Psoas muscle (tissue), 8 donors: ENCODE data around the gene SLC25A25. TPM values are rescaled to one million over a fixed set of nuclear protein-coding genes. Genes with fewer than 3 reads are reported as not detected.

Experiments used
- ATAC-seq, 4 donors: fragments of 200-7000 bp; cut with Tn5 transposase; one replicate each; pipeline ENCODE4 v1.9.1; 2020; ENCODE audit warnings: moderate library complexity in 3 of 4, mild to moderate bottlenecking in 2 of 4
- DNase-seq, 2 donors: peaks; one replicate each; pipeline ENCODE4 v3.0.0-alpha.2; 2020
- H3K27ac ChIP-seq: fragments of 200-600 bp; one replicate; pipeline ENCODE4 v1.8.0; 2022
- H3K27me3 ChIP-seq, 3 donors: fragments of 200-600 bp in 1 of 3; one replicate each; pipeline versions ENCODE4 v1.6.1 to v1.8.0; 2013 to 2022; ENCODE audit warnings: low read length in 2 of 3, mild to moderate bottlenecking in 2 of 3, moderate library complexity in 1 of 3; ENCODE audit not compliant: insufficient read depth in 3 of 3
- H3K36me3 ChIP-seq, 2 donors: fragments of 200-600 bp in 1 of 2; one replicate each; pipeline versions ENCODE4 v1.6.1 to v1.8.0; 2013 to 2022; ENCODE audit warnings: low read depth in 1 of 2, mild to moderate bottlenecking in 1 of 2, moderate library complexity in 1 of 2; ENCODE audit not compliant: insufficient read depth in 1 of 2
- H3K4me1 ChIP-seq: fragments of 200-600 bp; one replicate; pipeline ENCODE4 v1.8.0; 2022
- H3K4me3 ChIP-seq: fragments of 200-600 bp; one replicate; pipeline ENCODE4 v1.8.0; 2022; ENCODE audit warnings: mild to moderate bottlenecking
- H3K9me3 ChIP-seq: fragments of 200-600 bp; one replicate; pipeline ENCODE4 v1.8.0; 2022
- WGBS, 3 donors: extraction: QIAGEN DNeasy Blood & Tissue Kit; methylation state at CpG; one replicate each; pipeline versions ENCODE4 v1.1.6 to v1.1.7; 2013; 5-methylcytosine and 5-hydroxymethylcytosine counted together
- intact Hi-C, 2 donors: fragments of 100-400 bp; cut with DNase I; formaldehyde crosslinking; loops; one replicate each; pipeline versions ENCODE4 v1.11.0 to v1.14.2; 2022
- polyA plus RNA-seq, 3 donors: library from polyadenylated mRNA; stranded (reverse); fragments of 200-250 nt; gene quantifications; one replicate each; pipeline ENCODE4 v1.2.3, GENCODE V29; 2013
- total RNA-seq, 4 donors: library from RNA; stranded (reverse); fragmentation: NEBNext Ultra II Directional in 2 of 4; extraction: Animal tissue kit (Norgen Biotek cat#: 25700) in 2 of 4; gene quantifications; one replicate each; pipeline versions ENCODE4 v1.2.1 to v1.2.4, GENCODE V29; 2021 to 2023
- TF ChIP-seq, protein P1 (sequence below): fragments of 200-600 bp; IDR thresholded peaks from one replicate; pipeline ENCODE4 v1.8.0; 2022; ENCODE audit warnings: antibody characterized with exemption
- donor health status: healthy with polysubstance abuse.
- donor health status: DM: no; HTN: no; CAD: no; lungs with moderate emphysema.
- donor health status: Bipolar disorder and iron deficiency.
- donor health status: healthy.
- donor health status: DM: yes; HTN: yes; CAD: no.
- donor health status: DM: no; HTN: no; CAD: no.
- donor health status: DM: no; HTN: no; CAD: no.
- donor health status: DM: yes; HTN: yes; CAD: no.

SLC25A25 gene
- total and polyA plus RNA-seq, 7 donors: 3.6 to 50.3 (median 10.6) TPM

GRCh38 chr9:128141604-128142003, 73.6 kb downstream of the SLC25A25 start:
- no peaks in the 10 kb centered on the region for H3K36me3 ChIP-seq
- no peak overlapping the region for H3K27ac ChIP-seq
- H3K4me1 ChIP-seq: no peaks in the 10 kb centered on the region
- TF ChIP-seq, protein P1, sequence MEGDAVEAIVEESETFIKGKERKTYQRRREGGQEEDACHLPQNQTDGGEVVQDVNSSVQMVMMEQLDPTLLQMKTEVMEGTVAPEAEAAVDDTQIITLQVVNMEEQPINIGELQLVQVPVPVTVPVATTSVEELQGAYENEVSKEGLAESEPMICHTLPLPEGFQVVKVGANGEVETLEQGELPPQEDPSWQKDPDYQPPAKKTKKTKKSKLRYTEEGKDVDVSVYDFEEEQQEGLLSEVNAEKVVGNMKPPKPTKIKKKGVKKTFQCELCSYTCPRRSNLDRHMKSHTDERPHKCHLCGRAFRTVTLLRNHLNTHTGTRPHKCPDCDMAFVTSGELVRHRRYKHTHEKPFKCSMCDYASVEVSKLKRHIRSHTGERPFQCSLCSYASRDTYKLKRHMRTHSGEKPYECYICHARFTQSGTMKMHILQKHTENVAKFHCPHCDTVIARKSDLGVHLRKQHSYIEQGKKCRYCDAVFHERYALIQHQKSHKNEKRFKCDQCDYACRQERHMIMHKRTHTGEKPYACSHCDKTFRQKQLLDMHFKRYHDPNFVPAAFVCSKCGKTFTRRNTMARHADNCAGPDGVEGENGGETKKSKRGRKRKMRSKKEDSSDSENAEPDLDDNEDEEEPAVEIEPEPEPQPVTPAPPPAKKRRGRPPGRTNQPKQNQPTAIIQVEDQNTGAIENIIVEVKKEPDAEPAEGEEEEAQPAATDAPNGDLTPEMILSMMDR: no peak
- intact Hi-C loops: no loop called here
- DNase-seq (peak in 1 of 2 donors; percentile 8), ATAC-seq (peak in 1 of 4 donors; percentile 8)
- 94 to 95% (median 95%) methylated on average over 3 of the region's 3 CpGs for WGBS, 3 donors
- no peak overlapping the region for H3K4me3 ChIP-seq
- no peaks in the 10 kb centered on the region for H3K27me3 ChIP-seq
- H3K9me3 ChIP-seq: no peaks in the 10 kb centered on the region

DNA sequence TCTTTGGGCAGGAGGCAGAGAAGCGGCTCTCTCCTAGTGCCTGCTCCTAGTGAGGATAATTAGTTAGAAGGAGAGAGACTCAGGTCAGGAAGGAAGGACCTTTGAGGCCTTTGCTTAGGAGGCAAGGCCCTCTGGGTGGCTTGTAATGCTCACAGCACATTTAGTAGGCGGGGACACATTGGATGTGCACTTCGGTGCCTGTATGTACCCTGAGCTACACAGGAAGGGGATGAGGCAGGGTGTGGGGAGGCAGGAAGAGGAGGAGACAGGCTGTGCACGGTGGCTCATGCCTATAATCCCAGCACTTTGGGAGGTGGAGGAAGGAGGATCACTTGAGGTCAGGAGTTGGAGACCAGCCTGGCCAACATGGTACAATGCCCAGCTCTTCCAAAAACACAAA, 74.0 kb downstream of the SLC25A25 start:
- TF ChIP-seq, protein P1: no peak
- H3K27ac ChIP-seq: no peak overlapping the region
- H3K4me3 ChIP-seq: no peak overlapping the region
- 55 to 63% (median 60%) methylated on average over 4 of the region's 4 CpGs for WGBS, 3 donors
- H3K4me1 ChIP-seq: no peaks in the 10 kb centered on the region
- no peaks in the 10 kb centered on the region for H3K9me3 ChIP-seq
- H3K27me3 ChIP-seq: no peaks in the 10 kb centered on the region
- peak in 1 of 4 donors; percentile 36 for ATAC-seq
- intact Hi-C loops: no loop called here
- H3K36me3 ChIP-seq: no peaks in the 10 kb centered on the region
- DNase-seq: peak; percentile 7 to 26

- intact Hi-C loops: no loop called here
- H3K4me1 ChIP-seq: no peaks in the 10 kb centered on the region
- 56 to 65% (median 60%) methylated on average over 2 of the region's 2 CpGs for WGBS, 3 donors
- ATAC-seq: no peak
- peak in 1 of 2 donors; percentile 29 for DNase-seq
- TF ChIP-seq, protein P1: no peak
- no peaks in the 10 kb centered on the region for H3K36me3 ChIP-seq
- H3K4me3 ChIP-seq: no peak overlapping the region
- no peaks in the 10 kb centered on the region for H3K9me3 ChIP-seq
- H3K27ac ChIP-seq: no peak overlapping the region
- no peaks in the 10 kb centered on the region for H3K27me3 ChIP-seq
Observed at GRCh38 chr9:128142596-128142995, 74.6 kb downstream of the SLC25A25 start.

DNA sequence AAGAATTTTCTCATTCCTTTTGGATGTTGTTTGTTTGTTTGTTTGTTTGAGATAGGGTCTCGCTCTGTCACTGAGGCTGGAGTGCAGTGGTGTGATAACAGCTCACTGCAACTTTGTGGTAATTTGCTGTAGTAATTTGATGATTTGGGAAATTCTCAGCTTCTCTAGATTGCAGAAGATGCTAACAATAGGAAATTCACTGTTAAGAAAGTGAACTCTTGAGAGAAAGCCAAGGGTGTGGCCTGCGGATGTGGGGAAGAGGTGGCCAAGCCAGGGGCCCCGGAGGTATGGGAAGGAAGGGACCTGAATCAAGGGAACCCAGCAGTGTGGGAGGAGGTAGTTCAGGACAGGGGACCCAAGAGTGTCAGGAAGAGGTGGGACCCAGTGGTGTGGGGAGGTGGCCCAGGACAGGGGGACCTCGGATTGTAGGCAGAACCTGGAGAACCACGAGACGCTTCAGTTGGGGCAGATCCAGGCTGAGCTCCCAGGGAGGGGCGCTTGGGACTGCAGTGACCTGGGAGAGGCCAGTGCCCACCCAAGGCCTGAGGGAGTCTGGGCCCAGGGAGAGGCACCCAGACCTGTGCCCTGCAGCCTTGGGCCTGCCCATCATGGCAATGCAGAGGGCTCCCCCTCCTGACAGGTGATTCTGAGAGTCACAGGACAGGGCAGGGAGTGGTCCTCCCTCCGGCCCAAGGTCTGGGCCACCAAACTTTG, 75.7 kb downstream of the SLC25A25 start:
- WGBS, 3 donors: 76 to 87% (median 82%) methylated on average over 8 of the region's 8 CpGs
- Histone ChIP-seq H3K36me3 (no peaks in the 10 kb centered on the region), H3K4me1 (no peaks in the 10 kb centered on the region), H3K4me3 (no peak overlapping the region), H3K9me3 (no peaks in the 10 kb centered on the region), H3K27me3 (no peaks in the 10 kb centered on the region), H3K27ac (no peak overlapping the region)
- TF ChIP-seq, protein P1: no peak
- DNase-seq: peak; percentile 8 to 39
- intact Hi-C loops: no loop called here
- peak in 1 of 4 donors; percentile 28 for ATAC-seq
